Right lobe of liver (tissue), 4 donors: ENCODE results near the gene BMERB1.

Source experiments
- CTCF ChIP-seq, 4 donors: fragments of 200-600 bp in 3 of 4; fragments of 450-650 bp in 1 of 4; IDR thresholded peaks; one replicate each; pipeline versions ENCODE4 v1.5.1 to v1.8.0; 2016 to 2022; ENCODE audit warnings: antibody characterized with exemption in 4 of 4, mild to moderate bottlenecking in 2 of 4
- POLR2A ChIP-seq: fragments of 450-650 bp; IDR thresholded peaks from one replicate; pipeline ENCODE4 v1.6.1; 2017; ENCODE audit warnings: antibody characterized with exemption, mild to moderate bottlenecking
- donor health status: DM: no; HTN: no; CAD: no.
- donor health status: DM: no; HTN: no; CAD: no.
- donor health status: DM: no; HTN: yes; CAD: no.

GRCh38 chr16:15635926-15636325 lies 201.5 kb downstream of the BMERB1 start:
- TF ChIP-seq CTCF (IDR thresholded peaks at IDR 0.05) = no peak
- no peak for TF ChIP-seq POLR2A
